ENCODE data around the gene ENTPD2.

ENTPD2 gene

GRCh38 chr9:137078701-137079400 is 25.0 kb upstream of the ENTPD2 start:
- no peak for FAIRE-seq

- no peak for FAIRE-seq
Measured at GRCh38 chr9:137077758-137078693, 24.2 kb upstream of the ENTPD2 start.

- FAIRE-seq, result no peak
Measured at GRCh38 chr9:137077010-137077747, 23.3 kb upstream of the ENTPD2 start, which contains the start of gene UAP1L1. Gene UAP1L1, plus strand, starts transcription at chr9:137077517. Its CDS starts 16 bp downstream, at chr9:137077533.

GRCh38 chr9:137076636-137077009 is 22.8 kb upstream of the ENTPD2 start:
- no peak for FAIRE-seq

GRCh38 chr9:137075275-137075775 is 21.5 kb upstream of the ENTPD2 start:
- FAIRE-seq, result no peak

- no peak for FAIRE-seq
Measured at GRCh38 chr9:137074657-137075274, 20.9 kb upstream of the ENTPD2 start.

GRCh38 chr9:137073992-137074399 is 20.1 kb upstream of the ENTPD2 start:
- FAIRE-seq, result no peak

GRCh38 chr9:137071282-137071681 is 17.4 kb upstream of the ENTPD2 start:
- FAIRE-seq, result no peak

GRCh38 chr9:137070906-137071275 is 17.0 kb upstream of the ENTPD2 start:
- no peak for FAIRE-seq

- peak; percentile 63 for FAIRE-seq
Measured at GRCh38 chr9:137070201-137070905, 16.5 kb upstream of the ENTPD2 start, which contains the start of gene SAPCD2. Gene SAPCD2, minus strand, starts transcription at chr9:137070557. Its CDS starts 97 bp downstream, at chr9:137070460.

GRCh38 chr9:137069508-137070091 is 15.7 kb upstream of the ENTPD2 start:
- no peak for FAIRE-seq

GRCh38 chr9:137068539-137069507 is 15.0 kb upstream of the ENTPD2 start:
- FAIRE-seq, result no peak

GRCh38 chr9:137067860-137068538 is 14.1 kb upstream of the ENTPD2 start:
- FAIRE-seq, result no peak

GRCh38 chr9:137066096-137066861 is 12.4 kb upstream of the ENTPD2 start:
- no peak for FAIRE-seq

- FAIRE-seq, result no peak
Measured at GRCh38 chr9:137065336-137065967, 11.6 kb upstream of the ENTPD2 start.

- no peak for FAIRE-seq
Measured at GRCh38 chr9:137064880-137065164, 11.0 kb upstream of the ENTPD2 start.

- no peak for FAIRE-seq
Measured at GRCh38 chr9:137064027-137064879, 10.4 kb upstream of the ENTPD2 start.

Data from TTC549 (cell line).